Astrocyte of the spinal cord (primary cell): Measurements from ENCODE around the gene DSCAML1.

ENCODE experiments used
- DNase-seq: peaks from one replicate; pipeline ENCODE4 v3.0.0; 2011; ENCODE audit warnings: low read depth, low spot score
- H3K4me3 ChIP-seq: 2 replicates; pipeline ENCODE4 v1.5.1; 2011; ENCODE audit warnings: low read depth, mild to moderate bottlenecking, low read length, moderate library complexity
- CTCF ChIP-seq: IDR thresholded peaks from 2 replicates; pipeline ENCODE4 v1.5.1; 2012; ENCODE audit warnings: low read depth, mild to moderate bottlenecking, low read length, inconsistent platforms
- in situ Hi-C: cut with HindIII; loops from 2 replicates; pipeline ENCODE4 v1.10.0; 2017; ENCODE audit warnings: low sequenced_read_pairs

DSCAML1 gene

GRCh38 chr11:117520201-117520600, 276.8 kb downstream of the DSCAML1 start:
- H3K4me3 ChIP-seq = no peak overlapping the region
- TF ChIP-seq CTCF = no peak
- in situ Hi-C loops = no loop called here
- DNase-seq = no peak

- no peak for DNase-seq
- no peak for TF ChIP-seq CTCF
- no peak overlapping the region for H3K4me3 ChIP-seq
- in situ Hi-C loops = no loop called here
Measured at GRCh38 chr11:117519590-117519989, 277.4 kb downstream of the DSCAML1 start.

GRCh38 chr11:117519170-117519569, 277.8 kb downstream of the DSCAML1 start:
- no peak for DNase-seq
- TF ChIP-seq CTCF = no peak

GRCh38 chr11:117518455-117518854, 278.6 kb downstream of the DSCAML1 start:
- TF ChIP-seq CTCF = no peak
- in situ Hi-C loops = no loop called here
- DNase-seq = no peak
- no peak overlapping the region for H3K4me3 ChIP-seq

More at GRCh38 chr11:117519170-117519569, 277.8 kb downstream of the DSCAML1 start:
- in situ Hi-C loops = no loop called here
- no peak overlapping the region for H3K4me3 ChIP-seq

- no peak for TF ChIP-seq CTCF
- DNase-seq = no peak
- no peak overlapping the region for H3K4me3 ChIP-seq
- in situ Hi-C loops = no loop called here
Measured at GRCh38 chr11:117517097-117517496, 279.9 kb downstream of the DSCAML1 start.

- no peak for TF ChIP-seq CTCF
- DNase-seq = no peak
- H3K4me3 ChIP-seq = no peak overlapping the region
- in situ Hi-C loops = no loop called here
Measured at GRCh38 chr11:117515892-117516787, 280.9 kb downstream of the DSCAML1 start.
